Testis (tissue), 3 donors: ENCODE results near the gene PPCDC. TPM values are rescaled to one million over a fixed set of nuclear protein-coding genes. Genes with fewer than 3 reads are reported as not detected.

Experiments used
- DNase-seq: peaks from one replicate; pipeline ENCODE4 v3.0.0-alpha.2; 2019
- H3K27ac ChIP-seq, 2 donors: fragments of 200-600 bp; sonication (generic); one replicate each; pipeline ENCODE4 v1.5.1; 2019
- H3K27me3 ChIP-seq: fragments of 200-600 bp; sonication (generic); one replicate; pipeline ENCODE4 v1.5.1; 2019
- H3K36me3 ChIP-seq: fragments of 200-600 bp; sonication (generic); one replicate; pipeline ENCODE4 v1.5.1; 2017; ENCODE audit warnings: low read depth; ENCODE audit errors: missing control alignments
- H3K4me1 ChIP-seq: fragments of 200-600 bp; sonication (generic); one replicate; pipeline ENCODE4 v1.5.1; 2019
- H3K4me3 ChIP-seq, 2 donors: fragments of 200-600 bp; sonication (generic); one replicate each; pipeline ENCODE4 v1.5.1; 2017 to 2019
- H3K9me3 ChIP-seq: fragments of 200-600 bp; sonication (generic); one replicate; pipeline ENCODE4 v1.5.1; 2017
- CTCF ChIP-seq, 3 experiments: fragments of 450-650 bp in 2 of 3; fragments of 200-600 bp in 1 of 3; sonication (generic) in 1 of 3; IDR thresholded peaks; one replicate each; pipeline ENCODE4 v1.5.1; 2016 to 2019; ENCODE audit warnings: antibody characterized with exemption in 3 of 3, mild to moderate bottlenecking in 2 of 3, moderate library complexity in 1 of 3
- POLR2A ChIP-seq: fragments of 450-650 bp; IDR thresholded peaks from one replicate; pipeline ENCODE4 v1.6.1; 2017; ENCODE audit warnings: antibody characterized with exemption, mild to moderate bottlenecking, moderate library complexity
- whole genome bisulfite sequencing, 2 donors: methylation state at CpG; one replicate each; pipeline ENCODE4 v1.1.5; 2018; 5-methylcytosine and 5-hydroxymethylcytosine counted together
- intact Hi-C: fragments of 100-400 bp; cut with DNase I; formaldehyde crosslinking; loops from one replicate; pipeline ENCODE4 v1.15.1; 2023; ENCODE audit warnings: low total_unique reads
- polyA plus RNA-seq: library from polyadenylated mRNA; stranded (reverse); fragments of 350-450 nt; fragmentation: Illumina TruSeq; extraction: RNeasy Lipid Tissue Mini Kit (QIAGEN cat#74804); gene quantifications from one replicate; pipeline ENCODE4 v1.2.3, GENCODE V29; 2014; ENCODE audit warnings: low read depth, low replicate concordance; ENCODE audit not compliant: insufficient read depth
- total RNA-seq, 2 donors: library from RNA; depleted of rRNA; stranded (reverse); fragments of >200 nt; gene quantifications; one replicate each; pipeline ENCODE4 v1.2.3, GENCODE V29; 2016

The PPCDC gene
- total and polyA plus RNA-seq, 3 donors from 2014 or later, result 18.0 to 31.6 (median 23.6) TPM

- intact Hi-C loops, result no loop called here
- WGBS, 2 donors, result 45 to 60% methylated on average over 3 of the region's 3 CpGs
- H3K9me3 ChIP-seq, result no peaks in the 10 kb centered on the region
- no peaks in the 10 kb centered on the region for H3K27me3 ChIP-seq
- no peak overlapping the region for H3K4me3 ChIP-seq
- no peaks in the 10 kb centered on the region for H3K4me1 ChIP-seq
- no peak overlapping the region for H3K27ac ChIP-seq
- DNase-seq, result no peak
- no peaks in the 10 kb centered on the region for H3K36me3 ChIP-seq
- TF ChIP-seq POLR2A (no peak), CTCF (IDR thresholded peaks at IDR 0.05) (no peak)
Measured at GRCh38 chr15:74978503-74978902, 44.9 kb upstream of the PPCDC start.

- H3K4me3 ChIP-seq, result no peak overlapping the region
- TF ChIP-seq CTCF (IDR thresholded peaks at IDR 0.05), result no peak
- TF ChIP-seq POLR2A, result no peak
- no peaks in the 10 kb centered on the region for H3K9me3 ChIP-seq
- intact Hi-C loops, result no loop called here
- 34 to 45% methylated on average over 5 of the region's 5 CpGs for WGBS, 2 donors
- no peak overlapping the region for H3K27ac ChIP-seq
- H3K36me3 ChIP-seq, result no peaks in the 10 kb centered on the region
- no peaks in the 10 kb centered on the region for H3K27me3 ChIP-seq
- DNase-seq, result no peak
- no peaks in the 10 kb centered on the region for H3K4me1 ChIP-seq
Measured at GRCh38 chr15:74982183-74982582, 41.2 kb upstream of the PPCDC start.

GRCh38 chr15:74983725-74984231 lies 39.6 kb upstream of the PPCDC start:
- intact Hi-C loops, result no loop called here
- DNase-seq, result no peak
- Histone ChIP-seq H3K9me3 (no peaks in the 10 kb centered on the region), H3K27me3 (no peaks in the 10 kb centered on the region), H3K36me3 (no peaks in the 10 kb centered on the region), H3K4me3 (no peak overlapping the region), H3K27ac (no peak overlapping the region), H3K4me1 (no peaks in the 10 kb centered on the region)
- TF ChIP-seq CTCF (IDR thresholded peaks at IDR 0.05), result no peak
- WGBS, 2 donors, result 40 to 58% methylated on average over 4 of the region's 4 CpGs

GRCh38 chr15:74988007-74988800 lies 35.2 kb upstream of the PPCDC start:
- Histone ChIP-seq H3K9me3 (no peaks in the 10 kb centered on the region), H3K27me3 (no peaks in the 10 kb centered on the region), H3K36me3 (no peaks in the 10 kb centered on the region), H3K4me1 (no peaks in the 10 kb centered on the region), H3K27ac (no peak overlapping the region), H3K4me3 (no peak overlapping the region)
- intact Hi-C loops, result no loop called here
- WGBS, 2 donors, result 46 to 48% methylated on average over 4 of the region's 4 CpGs
- TF ChIP-seq POLR2A (no peak), CTCF (IDR thresholded peaks at IDR 0.05) (peak in 1 of 3 experiments; percentile 15)
- no peak for DNase-seq

DNA sequence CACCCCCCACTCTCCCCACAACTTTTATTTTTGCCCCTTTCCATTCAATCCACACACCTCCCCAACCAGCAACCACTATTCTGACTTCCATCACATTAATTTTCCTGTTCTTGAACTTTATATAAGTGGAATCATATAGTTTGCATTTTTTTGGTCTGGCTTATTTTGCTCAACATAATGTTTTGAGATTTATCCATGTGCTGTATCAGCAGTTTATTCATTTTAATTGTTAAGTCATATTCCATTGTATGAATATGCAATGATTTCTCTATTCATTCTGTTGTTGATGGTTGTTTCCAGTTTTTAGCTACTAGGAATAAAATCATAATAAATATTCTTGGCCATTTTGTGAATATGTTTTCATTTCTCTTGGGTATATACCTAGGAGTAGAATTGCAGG lies 33.9 kb upstream of the PPCDC start:
- no peak for DNase-seq
- Histone ChIP-seq H3K27ac (no peak overlapping the region), H3K4me3 (no peak overlapping the region), H3K4me1 (no peaks in the 10 kb centered on the region), H3K36me3 (no peaks in the 10 kb centered on the region), H3K9me3 (no peaks in the 10 kb centered on the region), H3K27me3 (no peaks in the 10 kb centered on the region)
- intact Hi-C loops, result no loop called here
- TF ChIP-seq POLR2A (no peak), CTCF (IDR thresholded peaks at IDR 0.05) (no peak)
